NCI-H748 treated with DMSO at 0.1 percent for 48 hours (cell line): Measurements from ENCODE around the gene GDPD2.

Experiments used
- DNase-seq: peaks from one replicate; lab custom pipeline; 2025; lab: John Stamatoyannopoulos, UW

Gene GDPD2

DNA sequence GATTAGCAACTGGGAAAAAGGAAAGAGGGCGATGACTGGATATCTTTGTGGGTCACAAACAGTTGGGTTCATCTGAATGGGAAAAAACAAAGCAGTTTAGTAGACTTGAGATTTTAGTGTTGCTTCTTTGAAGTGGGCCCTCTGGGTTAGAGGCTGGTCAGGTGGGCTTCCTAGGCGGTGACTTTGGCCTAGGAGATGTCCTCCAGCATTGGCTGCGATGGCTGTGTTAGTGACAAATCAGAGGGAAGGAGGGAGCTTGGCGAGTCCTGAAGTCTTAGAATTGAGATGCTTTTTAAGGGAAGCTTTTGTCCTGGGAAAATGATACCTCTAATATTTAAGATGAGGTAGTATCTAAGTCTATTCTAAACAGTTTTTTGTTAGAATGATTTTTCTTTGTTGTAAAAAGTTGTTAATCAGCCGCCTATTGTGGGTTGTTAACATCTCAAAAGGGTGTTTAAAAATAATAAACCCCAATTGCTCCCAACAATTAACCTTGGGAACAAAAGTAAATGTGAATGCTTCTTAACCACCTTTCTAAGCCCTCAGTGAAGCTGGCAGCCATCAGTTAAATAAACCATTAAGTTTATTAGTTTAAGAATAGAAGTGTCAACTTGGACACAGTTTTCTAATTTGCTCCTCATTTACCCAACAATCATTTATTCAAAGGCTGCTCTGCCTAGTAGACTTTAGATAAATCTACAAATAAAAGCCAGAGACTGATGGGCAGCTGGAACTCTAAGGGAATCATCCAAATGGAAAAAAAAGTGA, 53.2 kb downstream of the GDPD2 start:
- peak; percentile 19 for DNase-seq

DNA sequence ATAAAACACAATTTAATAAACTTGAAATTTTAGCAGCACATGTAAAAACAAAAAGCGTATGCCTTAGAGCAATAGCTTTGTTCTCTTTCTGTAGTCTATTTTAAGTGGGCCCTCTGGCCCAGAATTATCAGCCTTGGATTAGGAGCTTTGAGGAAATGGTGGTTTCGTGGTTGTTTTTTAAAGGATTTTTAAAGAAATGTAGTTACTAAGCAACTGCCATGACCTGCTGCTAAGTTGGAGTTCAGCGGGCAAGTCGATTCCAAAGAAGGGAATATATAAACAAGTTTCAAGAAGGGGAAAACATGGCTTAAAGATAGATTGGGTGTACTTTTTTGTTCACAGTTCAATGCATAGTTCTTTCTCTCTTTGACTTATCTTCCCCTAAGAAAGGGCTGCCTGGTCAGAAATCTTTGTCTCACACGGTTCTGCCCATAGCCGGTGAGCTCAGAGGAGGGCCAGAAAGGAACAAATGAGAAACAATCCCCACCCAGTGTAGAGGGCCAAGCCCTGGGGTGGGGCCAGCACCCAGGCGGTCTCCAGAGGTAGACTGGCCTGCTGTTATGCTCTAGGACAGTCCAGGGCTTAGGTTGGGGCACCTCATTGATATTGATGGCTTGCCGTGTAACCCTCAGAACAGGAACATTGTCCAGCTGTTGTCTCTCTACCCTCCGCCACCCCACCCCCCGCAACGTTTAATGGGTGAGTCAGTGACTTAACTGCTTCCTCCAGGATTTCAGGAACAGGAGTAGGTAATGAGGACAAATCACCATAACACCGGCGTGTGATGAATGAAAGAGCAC, 54.0 kb downstream of the GDPD2 start:
- peak; percentile 52 for DNase-seq

DNA sequence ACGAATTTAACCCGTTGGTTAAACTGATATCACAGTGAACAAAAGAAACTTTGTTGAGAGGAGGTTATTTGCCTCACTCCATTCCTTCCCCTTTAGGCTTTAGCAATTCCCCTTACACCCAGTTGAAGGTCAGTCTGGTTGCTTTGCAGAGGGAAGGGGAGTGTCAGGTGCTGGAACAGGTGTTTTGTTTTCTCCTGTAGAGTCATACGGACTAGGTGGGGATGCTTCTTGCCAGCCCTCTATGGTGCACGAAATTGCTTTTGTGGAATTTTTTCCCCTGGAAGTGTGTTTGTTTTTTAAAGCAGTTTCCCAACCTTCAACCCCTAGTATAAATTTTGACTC, 54.6 kb downstream of the GDPD2 start:
- DNase-seq, result peak; percentile 52

DNA sequence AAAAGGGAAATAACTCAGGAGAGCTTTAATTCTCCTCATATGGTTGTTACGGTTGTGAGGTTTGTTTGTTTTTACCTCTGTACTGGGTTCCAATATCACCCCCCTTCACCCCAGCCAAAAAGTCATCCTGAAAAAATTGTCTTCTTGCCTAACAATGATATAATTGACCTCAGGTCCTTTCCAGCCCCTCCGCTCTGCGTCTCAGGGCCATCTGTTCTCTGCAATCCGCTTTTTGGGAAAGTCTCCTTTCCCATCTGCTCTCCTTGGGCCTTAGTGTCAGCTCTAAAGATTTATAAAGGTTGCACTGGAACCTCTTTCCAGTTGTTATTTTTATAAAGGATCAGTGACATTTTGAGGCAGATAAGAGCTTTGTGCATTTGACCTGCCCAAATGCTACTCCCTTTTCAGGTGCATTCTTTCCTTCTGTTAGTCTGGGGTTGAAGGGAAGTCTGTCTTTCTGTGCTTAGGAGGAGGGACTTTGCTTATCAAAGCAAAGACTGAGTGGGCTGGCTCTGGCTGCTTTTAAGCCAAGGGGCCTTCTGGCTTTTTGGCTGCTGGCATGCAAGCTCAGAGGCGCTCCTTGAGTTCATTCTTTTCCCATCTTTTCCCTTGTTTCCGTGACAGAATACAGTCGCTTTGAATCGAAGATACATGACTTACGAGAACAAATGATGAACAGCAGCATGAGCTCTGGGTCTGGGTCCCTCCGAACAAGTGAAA, 55.6 kb downstream of the GDPD2 start:
- DNase-seq, result no peak

DNA sequence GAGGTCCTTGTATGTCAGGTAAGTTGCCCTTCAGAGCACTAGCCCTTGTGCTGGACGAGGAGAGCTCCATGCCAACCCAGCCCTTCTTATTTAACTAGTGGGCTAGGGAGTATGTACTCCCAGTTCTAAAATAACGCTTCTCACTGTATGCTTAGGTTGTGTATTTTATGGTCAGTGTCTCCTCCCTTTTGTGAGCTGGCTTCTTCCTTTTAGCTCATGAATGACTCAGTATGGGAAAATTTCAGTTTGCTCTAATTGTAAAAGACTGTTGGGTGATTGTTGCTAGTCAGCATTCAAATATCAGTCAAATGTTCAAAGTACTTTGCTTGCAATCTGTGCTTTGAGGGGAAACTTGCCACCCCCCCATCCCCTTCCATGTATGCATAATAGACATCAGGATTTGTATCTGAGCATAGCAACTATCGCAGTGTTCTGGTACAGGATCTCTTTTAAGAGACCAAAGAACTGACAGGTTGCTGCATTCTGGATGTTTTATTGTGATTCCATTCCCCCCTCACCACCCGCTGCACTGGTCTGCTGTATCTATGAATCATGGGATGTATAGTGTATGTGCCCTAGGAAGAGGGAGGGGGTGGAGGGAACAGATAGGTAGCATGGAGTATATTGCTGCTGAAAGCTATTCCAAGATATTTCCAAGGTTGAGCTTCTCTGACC, 56.3 kb downstream of the GDPD2 start:
- DNase-seq, result no peak

DNA sequence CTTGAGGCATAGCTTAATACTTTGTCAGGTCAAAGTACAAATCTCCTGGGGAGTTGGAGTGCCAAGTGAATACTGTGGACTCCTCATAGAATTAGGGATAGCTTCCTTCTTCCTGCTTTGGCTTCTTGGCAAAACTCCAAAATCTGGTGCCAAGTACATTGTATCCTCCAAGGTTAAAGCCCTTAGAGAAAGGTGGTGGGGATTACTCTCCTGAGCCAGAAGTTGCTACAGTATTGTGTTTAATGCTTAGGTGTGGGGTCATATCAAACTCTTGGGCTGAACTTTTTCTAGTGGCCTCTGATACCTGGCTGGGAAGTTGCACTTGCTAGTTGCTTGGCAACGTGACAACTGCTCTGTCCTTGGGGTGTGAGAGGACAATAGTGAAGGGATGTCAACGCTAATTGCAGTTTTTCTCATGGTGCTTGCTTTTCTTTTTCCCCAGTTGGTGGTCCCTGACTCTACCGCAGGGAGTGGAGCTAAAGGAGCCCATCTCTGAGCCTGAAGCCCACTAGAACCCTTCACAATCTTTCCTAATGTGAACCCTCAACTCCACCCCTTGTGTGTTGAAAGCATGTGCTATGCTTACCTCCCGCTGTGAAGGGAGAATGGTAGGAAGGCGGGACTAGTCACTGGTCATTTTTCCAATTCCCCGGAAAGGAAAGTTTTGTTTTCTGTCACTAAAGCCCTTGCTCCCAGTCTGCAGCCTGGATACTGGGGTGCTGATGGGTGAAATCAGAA, 57.0 kb downstream of the GDPD2 start:
- DNase-seq, result peak; percentile 1

DNA sequence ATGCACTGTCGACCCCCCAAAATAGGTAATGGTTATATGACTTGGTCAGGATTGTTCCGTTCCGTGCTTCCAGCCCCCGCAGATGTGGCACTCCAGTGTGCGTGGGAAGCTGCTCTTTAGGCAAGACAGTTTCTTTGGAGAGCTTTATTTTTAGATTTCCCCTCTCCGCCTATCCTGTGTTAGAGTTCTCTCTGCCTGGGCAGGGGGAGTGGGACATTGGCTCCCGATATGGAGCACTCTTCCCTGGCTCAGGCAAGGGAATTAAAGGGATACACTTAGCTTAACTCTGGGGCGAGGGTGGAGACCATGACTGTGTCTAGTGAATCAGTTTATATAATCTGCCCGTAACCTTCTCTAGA, 57.5 kb downstream of the GDPD2 start:
- DNase-seq, result no peak

DNA sequence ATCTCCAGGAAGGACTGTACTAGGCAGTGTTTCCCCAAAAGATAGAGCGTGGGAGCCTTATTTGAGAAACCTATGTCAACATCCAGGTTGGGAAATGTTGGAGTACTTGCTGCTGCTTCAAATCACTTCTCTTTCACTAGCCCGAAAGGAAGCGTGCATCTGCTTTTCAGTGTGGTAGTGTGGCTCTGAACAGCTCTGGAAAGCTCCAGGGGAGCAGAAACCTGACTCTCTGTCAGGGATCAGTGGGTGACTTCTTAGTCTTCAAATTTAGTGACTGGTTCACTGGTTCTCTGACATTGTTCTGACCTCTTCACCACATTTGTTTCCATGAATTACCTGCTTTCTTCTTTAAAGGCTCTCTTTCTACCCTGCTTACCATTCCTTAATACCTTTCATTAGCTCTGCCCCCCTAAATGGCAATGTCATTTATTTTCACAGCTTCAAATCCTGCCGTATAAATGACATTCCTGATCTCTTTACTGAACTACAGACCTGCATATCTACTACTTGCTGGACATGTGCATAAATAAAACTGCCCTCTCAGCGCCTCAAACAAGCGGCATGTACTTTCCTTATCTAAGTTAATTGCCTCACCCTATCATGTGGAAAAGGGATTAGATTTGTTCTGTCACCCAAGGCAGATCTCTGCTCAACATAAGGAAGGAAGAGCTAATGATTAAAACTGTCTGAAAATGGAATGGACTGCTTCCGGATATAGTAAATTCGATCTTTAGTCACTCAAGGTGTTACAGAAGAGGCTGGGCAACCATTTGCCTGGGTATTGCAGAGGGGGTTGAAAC, 58.6 kb downstream of the GDPD2 start:
- DNase-seq, result no peak

DNA sequence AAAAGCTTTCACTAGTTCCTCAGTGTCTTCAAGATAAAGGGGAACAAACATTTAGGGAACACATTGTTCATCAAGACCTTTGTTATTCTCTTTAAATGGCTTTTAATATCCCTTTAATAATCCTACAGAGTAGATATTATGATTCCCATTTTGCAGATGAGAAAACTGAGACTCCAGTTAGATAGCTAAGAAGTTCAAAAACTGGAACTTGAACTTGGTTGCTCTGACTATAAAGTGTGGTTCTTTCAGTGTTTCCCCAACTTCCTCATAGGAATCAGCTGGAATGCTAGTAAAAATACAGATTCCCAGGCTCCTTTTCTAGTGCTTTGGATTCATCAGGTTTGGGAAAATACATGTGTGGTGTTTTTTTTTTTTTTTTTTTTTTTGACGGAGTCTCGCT, 59.2 kb downstream of the GDPD2 start:
- no peak for DNase-seq
